Kidney (tissue), 14 donors: Measurements from ENCODE around the gene OAS2. TPM values are rescaled to one million over a fixed set of nuclear protein-coding genes. Genes with fewer than 3 reads are reported as not detected.

Experiments used
- DNase-seq, 5 donors: peaks; one replicate each; pipeline ENCODE4 v3.0.0-alpha.2; 2013 to 2020
- FAIRE-seq: peaks from 2 replicates; lab custom pipeline; 2012; peaks lifted over from hg19 to GRCh38; lab: Jason Lieb, UNC
- H3K27ac ChIP-seq, 2 donors: one replicate each; pipeline ENCODE4 v1.7.0; 2013; ENCODE audit warnings: low read depth in 2 of 2, low read length in 2 of 2, inconsistent platforms in 1 of 2
- H3K27me3 ChIP-seq: one replicate; pipeline ENCODE4 v1.7.1; 2013; ENCODE audit warnings: low read length, inconsistent platforms; ENCODE audit not compliant: control insufficient read depth, insufficient read depth
- H3K36me3 ChIP-seq, 3 donors: one replicate each; pipeline versions ENCODE4 v1.7.0 to v1.7.1; 2013; ENCODE audit warnings: low read length in 3 of 3, control low read depth in 1 of 3, inconsistent platforms in 1 of 3; ENCODE audit not compliant: insufficient read depth in 3 of 3, control insufficient read depth in 2 of 3
- H3K4me1 ChIP-seq, 3 donors: one replicate each; pipeline versions ENCODE4 v1.7.0 to v1.7.1; 2013; ENCODE audit warnings: low read length in 3 of 3, inconsistent platforms in 1 of 3, low read depth in 1 of 3; ENCODE audit not compliant: control insufficient read depth in 2 of 3, insufficient read depth in 2 of 3
- H3K4me3 ChIP-seq, 3 donors: one replicate each; pipeline versions ENCODE4 v1.7.0 to v1.8.1; 2013; ENCODE audit warnings: low read length in 3 of 3, control low read depth in 1 of 3, inconsistent platforms in 1 of 3
- H3K9ac ChIP-seq, 3 donors: one replicate each; pipeline versions ENCODE4 v1.7.0 to v1.7.1; 2013; ENCODE audit warnings: low read length in 3 of 3, control low read depth in 1 of 3, inconsistent platforms in 1 of 3
- H3K9me3 ChIP-seq, 3 donors: one replicate each; pipeline versions ENCODE4 v1.7.0 to v1.7.1; 2013; ENCODE audit warnings: low read length in 3 of 3, control low read depth in 1 of 3, inconsistent platforms in 1 of 3; ENCODE audit not compliant: control insufficient read depth in 2 of 3, insufficient read depth in 1 of 3
- intact Hi-C: fragments of 100-400 bp; cut with DNase I; formaldehyde crosslinking; loops from one replicate; pipeline ENCODE4 v1.11.1; 2022
- polyA plus RNA-seq: library from polyadenylated mRNA; stranded (reverse); fragments of 350-450 nt; fragmentation: Illumina TruSeq; extraction: RNeasy Lipid Tissue Mini Kit (QIAGEN cat#74804); gene quantifications from one replicate; pipeline ENCODE4 v1.2.3, GENCODE V29; 2014; ENCODE audit warnings: low read depth, low replicate concordance; ENCODE audit not compliant: insufficient read depth
- total RNA-seq: library from RNA; stranded (reverse); fragmentation: NEBNext Ultra II Directional; extraction: Animal tissue kit (Norgen Biotek cat#: 25700); gene quantifications from one replicate; pipeline ENCODE4 v1.2.1, GENCODE V29; 2021
- TF ChIP-seq, protein P1 (sequence below): IDR thresholded peaks from 3 replicates; pipeline ENCODE4 v1.5.1; 2012; ENCODE audit warnings: mild to moderate bottlenecking, moderate library complexity, borderline replicate concordance; ENCODE audit not compliant: insufficient read depth; ENCODE audit errors: extremely low read depth
- donor health status: control.
- donor health status: control.
- donor health status: control.
- donor health status: control.
- donor health status: control.
- donor health status: DM: yes; HTN: yes; CAD: no.
- donor health status: Normal renal cell carcinoma (clear cell type).

The OAS2 gene
- total and polyA plus RNA-seq, 2 donors from 2014 or later = 5.0 to 11.7 TPM

- no peak for FAIRE-seq
Observed at GRCh38 chr12:112996501-112996900, 18.2 kb downstream of the OAS2 start.

DNA sequence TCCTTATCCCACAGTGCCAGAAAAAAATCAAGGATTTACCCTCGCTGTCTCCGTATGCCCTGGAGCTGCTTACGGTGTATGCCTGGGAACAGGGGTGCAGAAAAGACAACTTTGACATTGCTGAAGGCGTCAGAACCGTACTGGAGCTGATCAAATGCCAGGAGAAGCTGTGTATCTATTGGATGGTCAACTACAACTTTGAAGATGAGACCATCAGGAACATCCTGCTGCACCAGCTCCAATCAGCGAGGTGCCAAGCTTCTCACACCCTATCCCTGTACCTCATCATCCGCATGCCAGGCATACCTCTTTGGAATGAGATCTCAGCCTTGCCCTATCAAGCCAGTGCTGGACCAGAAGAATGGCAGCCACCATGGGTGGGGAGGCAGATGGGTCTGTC is 19.2 kb downstream of the OAS2 start:
- H3K9ac ChIP-seq = no peak overlapping the region
- H3K36me3 ChIP-seq = peaks cover 0 to 6% (median 0%) of the 10 kb centered on the region in 3 donors
- TF ChIP-seq, protein P1, sequence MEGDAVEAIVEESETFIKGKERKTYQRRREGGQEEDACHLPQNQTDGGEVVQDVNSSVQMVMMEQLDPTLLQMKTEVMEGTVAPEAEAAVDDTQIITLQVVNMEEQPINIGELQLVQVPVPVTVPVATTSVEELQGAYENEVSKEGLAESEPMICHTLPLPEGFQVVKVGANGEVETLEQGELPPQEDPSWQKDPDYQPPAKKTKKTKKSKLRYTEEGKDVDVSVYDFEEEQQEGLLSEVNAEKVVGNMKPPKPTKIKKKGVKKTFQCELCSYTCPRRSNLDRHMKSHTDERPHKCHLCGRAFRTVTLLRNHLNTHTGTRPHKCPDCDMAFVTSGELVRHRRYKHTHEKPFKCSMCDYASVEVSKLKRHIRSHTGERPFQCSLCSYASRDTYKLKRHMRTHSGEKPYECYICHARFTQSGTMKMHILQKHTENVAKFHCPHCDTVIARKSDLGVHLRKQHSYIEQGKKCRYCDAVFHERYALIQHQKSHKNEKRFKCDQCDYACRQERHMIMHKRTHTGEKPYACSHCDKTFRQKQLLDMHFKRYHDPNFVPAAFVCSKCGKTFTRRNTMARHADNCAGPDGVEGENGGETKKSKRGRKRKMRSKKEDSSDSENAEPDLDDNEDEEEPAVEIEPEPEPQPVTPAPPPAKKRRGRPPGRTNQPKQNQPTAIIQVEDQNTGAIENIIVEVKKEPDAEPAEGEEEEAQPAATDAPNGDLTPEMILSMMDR = no peak
- H3K4me1 ChIP-seq = no peaks in the 10 kb centered on the region
- H3K27me3 ChIP-seq = no peaks in the 10 kb centered on the region
- intact Hi-C loops = no loop called here
- no peak overlapping the region for H3K4me3 ChIP-seq
- no peak overlapping the region for H3K27ac ChIP-seq
- FAIRE-seq (no peak), DNase-seq (no peak)
- H3K9me3 ChIP-seq = peaks cover 0 to 4% (median 3%) of the 10 kb centered on the region in 3 donors

More at GRCh38 chr12:112996501-112996900, 18.2 kb downstream of the OAS2 start:
- intact Hi-C loops = no loop called here
- H3K4me1 ChIP-seq = no peaks in the 10 kb centered on the region
- DNase-seq = no peak
- peaks cover 0 to 4% (median 3%) of the 10 kb centered on the region in 3 donors for H3K9me3 ChIP-seq
- H3K4me3 ChIP-seq = no peak overlapping the region
- H3K27me3 ChIP-seq = no peaks in the 10 kb centered on the region
- H3K27ac ChIP-seq = no peak overlapping the region
- TF ChIP-seq, protein P1 = no peak
- no peak overlapping the region for H3K9ac ChIP-seq
- H3K36me3 ChIP-seq = peaks cover 0 to 6% (median 0%) of the 10 kb centered on the region in 3 donors

- FAIRE-seq (no peak), DNase-seq (peak in 3 of 5 donors; percentile 26 to 46 (median 43))
- Histone ChIP-seq H3K36me3 (peaks cover 0 to 6% (median 0%) of the 10 kb centered on the region in 3 donors), H3K9ac (no peak overlapping the region), H3K27me3 (no peaks in the 10 kb centered on the region), H3K27ac (no peak overlapping the region), H3K4me3 (no peak overlapping the region), H3K4me1 (no peaks in the 10 kb centered on the region), H3K9me3 (peaks cover 0 to 4% (median 3%) of the 10 kb centered on the region in 3 donors)
- intact Hi-C loops = no loop called here
- TF ChIP-seq, protein P1 = no peak
Observed at GRCh38 chr12:112998987-112999767, 20.9 kb downstream of the OAS2 start.
